A549 (cell line): ENCODE measurements around the gene DCAKD. TPM values are rescaled to one million over a fixed set of nuclear protein-coding genes. Genes with fewer than 3 reads are reported as not detected.
A peak's percentile ranks its signal among the peaks of the same experiment; 100 is the strongest.

Source experiments
- ATAC-seq, 2 experiments: fragments of 200-7000 bp in 1 of 2; fragments of >200 bp in 1 of 2; cut with Nextera tagmentation in 1 of 2; cut with Tn5 transposase in 1 of 2; 3 replicates each; pipeline versions ENCODE4 v1.8.0 to v1.9.1; 2018 to 2020; ENCODE audit warnings: mild to moderate bottlenecking in 1 of 2, moderate library complexity in 1 of 2
- CTCF ChIA-PET: fragments of 300-600 bp; sonication (Branson Sonifier 250); formaldehyde crosslinking; extraction: SDS; loops from one replicate; lab custom pipeline; 2021; ENCODE audit warnings: antibody characterized with exemption, inconsistent platforms; lab: Yijun Ruan, JAX
- POLR2A ChIA-PET: fragments of 350-600 bp; formaldehyde crosslinking; extraction: SDS; loops from one replicate; lab custom pipeline; 2021; ENCODE audit warnings: antibody characterized with exemption, inconsistent platforms; lab: Yijun Ruan, JAX
- DNase-seq, 2 experiments: peaks; one replicate each; pipeline versions ENCODE4 v3.0.0 to v3.0.0-alpha.2; 2011 to 2016; ENCODE audit warnings: low read depth in 1 of 2, low spot score in 1 of 2
- FAIRE-seq: peaks from 2 replicates; lab custom pipeline; 2011; peaks lifted over from hg19 to GRCh38; lab: Jason Lieb, UNC
- H3K27ac ChIP-seq, 2 experiments: fragments of >200 bp; sonication (Bioruptor Twin); formaldehyde crosslinking; 3 replicates each; pipeline ENCODE4 v1.5.1; 2016 to 2017
- H3K4me1 ChIP-seq: fragments of >200 bp; sonication (Bioruptor Twin); formaldehyde crosslinking; 3 replicates; pipeline ENCODE4 v1.6.1; 2016
- H3K4me2 ChIP-seq: fragments of >200 bp; sonication (Bioruptor Twin); formaldehyde crosslinking; 3 replicates; pipeline ENCODE4 v1.6.1; 2016
- H3K4me3 ChIP-seq: fragments of >200 bp; sonication (Bioruptor Twin); formaldehyde crosslinking; 3 replicates; pipeline ENCODE4 v1.5.1; 2016
- H3K9me3 ChIP-seq: fragments of >200 bp; sonication (Bioruptor Twin); formaldehyde crosslinking; 3 replicates; pipeline ENCODE4 v1.6.1; 2016
- BHLHE40 ChIP-seq: IDR thresholded peaks from 2 replicates; pipeline ENCODE4 v1.6.1; 2012; ENCODE audit warnings: low read depth, low read length, inconsistent platforms
- CBX2 ChIP-seq: fragments of 200-600 bp; sonication (generic); IDR thresholded peaks from 2 replicates; pipeline ENCODE4 v1.6.1; 2016; ENCODE audit warnings: low read depth, mild to moderate bottlenecking, borderline replicate concordance
- CTCF ChIP-seq: fragments of >200 bp; sonication (Bioruptor Twin); formaldehyde crosslinking; IDR thresholded peaks from 3 replicates; pipeline ENCODE4 v1.5.1; 2016
- EHF ChIP-seq: fragments of 250-450 bp; sonication (Bioruptor Pico); IDR thresholded peaks from 2 replicates; pipeline ENCODE4 v1.5.0; 2020; ENCODE audit warnings: mild to moderate bottlenecking
- FOXS1 ChIP-seq: fragments of 250-450 bp; sonication (Bioruptor Pico); IDR thresholded peaks from 2 replicates; pipeline ENCODE4 v1.5.0; 2020; ENCODE audit warnings: mild to moderate bottlenecking, moderate library complexity
- GATA3 ChIP-seq: IDR thresholded peaks from 2 replicates; pipeline ENCODE4 v1.6.1; 2012; ENCODE audit warnings: borderline replicate concordance
- HDAC2 ChIP-seq: fragments of 200-600 bp; sonication (generic); IDR thresholded peaks from 2 replicates; pipeline ENCODE4 v1.6.1; 2016
- HEYL ChIP-seq: fragments of 250-450 bp; sonication (Bioruptor Pico); IDR thresholded peaks from 2 replicates; pipeline ENCODE4 v1.8.0; 2021; ENCODE audit warnings: mild to moderate bottlenecking, moderate library complexity
- HOXB13 ChIP-seq: fragments of 250-450 bp; sonication (Bioruptor Pico); IDR thresholded peaks from 2 replicates; pipeline ENCODE4 v1.5.0; 2020; ENCODE audit warnings: low read depth, mild to moderate bottlenecking, moderate library complexity
- HOXB5 ChIP-seq: fragments of 250-450 bp; sonication (Bioruptor Pico); IDR thresholded peaks from 2 replicates; pipeline ENCODE4 v1.5.0; 2020; ENCODE audit warnings: mild to moderate bottlenecking, moderate library complexity
- JUN ChIP-seq, 2 experiments: fragments of >200 bp; sonication (Bioruptor Twin); formaldehyde crosslinking; IDR thresholded peaks; 2 replicates in 1 of 2; 3 replicates in 1 of 2; pipeline ENCODE4 v1.6.1; 2016 to 2017
- KDM5A ChIP-seq: fragments of 200-600 bp; sonication (generic); IDR thresholded peaks from 2 replicates; pipeline ENCODE4 v1.6.1; 2016; ENCODE audit warnings: antibody characterized with exemption, mild to moderate bottlenecking
- MAFK ChIP-seq: fragments of 450-650 bp; IDR thresholded peaks from 2 replicates; pipeline ENCODE4 v1.6.1; 2014; ENCODE audit not compliant: partially characterized antibody
- MAX ChIP-seq: IDR thresholded peaks from 2 replicates; pipeline ENCODE4 v1.6.1; 2012
- MAZ ChIP-seq: fragments of 150-350 bp; IDR thresholded peaks from 2 replicates; pipeline ENCODE4 v1.6.1; 2014; ENCODE audit warnings: antibody characterized with exemption, low read depth, low read length, borderline replicate concordance
- MYC ChIP-seq: IDR thresholded peaks from 2 replicates; pipeline ENCODE4 v1.6.1; 2012; ENCODE audit warnings: mild to moderate bottlenecking, inconsistent platforms, low read length, improper control_type of control experiment, borderline replicate concordance
- NFE2L2 ChIP-seq: fragments of 150-350 bp; conservative IDR thresholded peaks from 2 replicates; pipeline ENCODE4 v1.6.1; 2014; ENCODE audit warnings: low read length
- NPAS2 ChIP-seq: fragments of 250-450 bp; sonication (Bioruptor Pico); IDR thresholded peaks from 2 replicates; pipeline ENCODE4 v1.8.0; 2022; ENCODE audit warnings: mild to moderate bottlenecking, moderate library complexity, borderline replicate concordance
- NR3C1 ChIP-seq: fragments of >200 bp; sonication (Bioruptor Twin); formaldehyde crosslinking; IDR thresholded peaks from 3 replicates; pipeline ENCODE4 v1.6.1; 2017
- RCOR1 ChIP-seq: fragments of 150-350 bp; IDR thresholded peaks from 2 replicates; pipeline ENCODE4 v1.6.1; 2014; ENCODE audit warnings: antibody characterized with exemption, low read length, low read depth
- RNF2 ChIP-seq: fragments of 200-600 bp; sonication (generic); IDR thresholded peaks from 2 replicates; pipeline ENCODE4 v1.6.1; 2016; ENCODE audit warnings: low read depth, mild to moderate bottlenecking, antibody characterized with exemption, moderate library complexity, borderline replicate concordance
- SREBF2 ChIP-seq: fragments of 450-650 bp; IDR thresholded peaks from 2 replicates; pipeline ENCODE4 v1.6.1; 2014; ENCODE audit warnings: mild to moderate bottlenecking, moderate library complexity
- TFCP2L1 ChIP-seq: fragments of 250-450 bp; sonication (Bioruptor Pico); IDR thresholded peaks from 2 replicates; pipeline ENCODE4 v1.5.0; 2021; ENCODE audit warnings: mild to moderate bottlenecking
- TP53 ChIP-seq: fragments of 250-450 bp; sonication (Bioruptor Pico); IDR thresholded peaks from 2 replicates; pipeline ENCODE4 v1.5.0; 2021; ENCODE audit warnings: mild to moderate bottlenecking, moderate library complexity
- USF2 ChIP-seq: fragments of 450-650 bp; IDR thresholded peaks from 2 replicates; pipeline ENCODE4 v1.6.1; 2014; ENCODE audit warnings: antibody characterized with exemption
- ZFP36 ChIP-seq: fragments of 450-650 bp; IDR thresholded peaks from 2 replicates; pipeline ENCODE4 v1.6.1; 2014; ENCODE audit warnings: borderline replicate concordance; ENCODE audit not compliant: partially characterized antibody
- ZNF302 ChIP-seq: fragments of 250-450 bp; sonication (Bioruptor Pico); IDR thresholded peaks from 2 replicates; pipeline ENCODE4 v1.9.0; 2021; ENCODE audit warnings: inconsistent platforms, mild to moderate bottlenecking, moderate library complexity
- WGBS: methylation state at CpG from one replicate; pipeline ENCODE4 v1.1.6; 2017; ENCODE audit errors: missing lambda C conversion rate; 5-methylcytosine and 5-hydroxymethylcytosine counted together
- polyA plus RNA-seq, 4 experiments: library from polyadenylated mRNA; depleted of rRNA in 3 of 4; stranded (reverse); fragments of >200 nt; fragmentation: RNase III in 1 of 4; extraction: RNeasy Plus Mini Kit Qiagen cat#74134 plus additional on column Dnase treatment in 1 of 4; gene quantifications; 2 replicates in 3 of 4; 3 replicates in 1 of 4; pipeline ENCODE4 v1.2.3, GENCODE V29; 2011 to 2017
- TF ChIP-seq, protein P1 (sequence below): fragments of 200-600 bp; sonication (generic); IDR thresholded peaks from 2 replicates; pipeline ENCODE4 v1.6.1; 2016; ENCODE audit warnings: antibody characterized with exemption, mild to moderate bottlenecking, moderate library complexity
- TF ChIP-seq, protein P2 (sequence below): fragments of 250-450 bp; sonication (Bioruptor Pico); IDR thresholded peaks from 2 replicates; pipeline ENCODE4 v1.5.0; 2020; ENCODE audit warnings: low read depth, mild to moderate bottlenecking, moderate library complexity

The DCAKD gene
- polyA plus RNA-seq, 2 of the 4 experiments (the other 2 are of a cell fraction) = 18.7 to 21.4 TPM

DNA sequence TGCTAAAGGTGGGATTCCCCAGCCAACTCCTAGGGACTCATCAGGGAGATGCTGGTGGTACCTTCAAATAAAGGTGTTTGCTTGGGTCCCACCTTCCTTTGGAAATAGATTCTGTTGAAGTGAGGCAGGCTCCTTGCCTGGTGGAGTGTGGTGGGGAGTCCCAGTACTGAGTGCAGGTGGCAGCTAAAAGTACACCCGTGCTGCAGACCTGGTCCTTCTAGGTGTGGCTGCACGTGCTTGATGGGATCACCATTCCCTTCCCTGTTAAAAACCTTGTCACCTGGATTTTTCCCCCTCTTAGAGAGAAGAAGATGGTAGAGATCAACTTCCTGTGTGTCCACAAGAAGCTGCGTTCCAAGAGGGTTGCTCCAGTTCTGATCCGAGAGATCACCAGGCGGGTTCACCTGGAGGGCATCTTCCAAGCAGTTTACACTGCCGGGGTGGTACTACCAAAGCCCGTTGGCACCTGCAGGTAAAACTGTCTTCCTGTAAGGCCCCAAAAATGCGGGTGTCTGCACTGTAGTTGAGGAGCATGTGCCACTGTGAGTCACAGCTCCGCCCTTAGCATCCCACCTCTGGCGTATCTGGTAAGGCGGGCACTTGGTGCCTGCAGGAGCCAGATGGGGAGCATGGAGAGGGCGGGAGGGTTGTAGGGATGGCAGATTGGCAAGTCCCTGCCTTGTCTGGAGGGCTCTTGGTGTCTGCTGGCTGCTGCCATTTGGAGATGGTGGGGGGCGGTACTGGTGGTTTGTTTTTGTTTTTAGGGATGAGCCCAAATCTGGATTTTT lies 46.8 kb upstream of the DCAKD start:
- peak in 1 of 2 experiments; percentile 8; a peak in 1 of 6 replicates for ATAC-seq
- no peak overlapping the region for H3K4me2 ChIP-seq
- peaks cover 19% of the 10 kb centered on the region for H3K4me1 ChIP-seq
- TF ChIP-seq HEYL (CRISPR knock-in tag) (no peak), RCOR1 (no peak), NFE2L2 (no peak), JUN (IDR thresholded peaks at IDR 0.05) (no peak), MAFK (no peak), HOXB5 (CRISPR knock-in tag) (no peak), EHF (no peak), GATA3 (no peak), TP53 (CRISPR knock-in tag) (no peak), KDM5A (no peak), TFCP2L1 (CRISPR knock-in tag) (no peak), ZNF302 (CRISPR knock-in tag) (no peak)
- TF ChIP-seq, protein P1, sequence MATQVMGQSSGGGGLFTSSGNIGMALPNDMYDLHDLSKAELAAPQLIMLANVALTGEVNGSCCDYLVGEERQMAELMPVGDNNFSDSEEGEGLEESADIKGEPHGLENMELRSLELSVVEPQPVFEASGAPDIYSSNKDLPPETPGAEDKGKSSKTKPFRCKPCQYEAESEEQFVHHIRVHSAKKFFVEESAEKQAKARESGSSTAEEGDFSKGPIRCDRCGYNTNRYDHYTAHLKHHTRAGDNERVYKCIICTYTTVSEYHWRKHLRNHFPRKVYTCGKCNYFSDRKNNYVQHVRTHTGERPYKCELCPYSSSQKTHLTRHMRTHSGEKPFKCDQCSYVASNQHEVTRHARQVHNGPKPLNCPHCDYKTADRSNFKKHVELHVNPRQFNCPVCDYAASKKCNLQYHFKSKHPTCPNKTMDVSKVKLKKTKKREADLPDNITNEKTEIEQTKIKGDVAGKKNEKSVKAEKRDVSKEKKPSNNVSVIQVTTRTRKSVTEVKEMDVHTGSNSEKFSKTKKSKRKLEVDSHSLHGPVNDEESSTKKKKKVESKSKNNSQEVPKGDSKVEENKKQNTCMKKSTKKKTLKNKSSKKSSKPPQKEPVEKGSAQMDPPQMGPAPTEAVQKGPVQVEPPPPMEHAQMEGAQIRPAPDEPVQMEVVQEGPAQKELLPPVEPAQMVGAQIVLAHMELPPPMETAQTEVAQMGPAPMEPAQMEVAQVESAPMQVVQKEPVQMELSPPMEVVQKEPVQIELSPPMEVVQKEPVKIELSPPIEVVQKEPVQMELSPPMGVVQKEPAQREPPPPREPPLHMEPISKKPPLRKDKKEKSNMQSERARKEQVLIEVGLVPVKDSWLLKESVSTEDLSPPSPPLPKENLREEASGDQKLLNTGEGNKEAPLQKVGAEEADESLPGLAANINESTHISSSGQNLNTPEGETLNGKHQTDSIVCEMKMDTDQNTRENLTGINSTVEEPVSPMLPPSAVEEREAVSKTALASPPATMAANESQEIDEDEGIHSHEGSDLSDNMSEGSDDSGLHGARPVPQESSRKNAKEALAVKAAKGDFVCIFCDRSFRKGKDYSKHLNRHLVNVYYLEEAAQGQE = no peak
- TF ChIP-seq, all 56 proteins: peak for 0
- FAIRE-seq (no peak), DNase-seq (no peak)
- Histone ChIP-seq H3K27ac (0 out of 6 replicates have a peak overlapping the region, but pooled peaks of 1 of the 2 experiments have one; percentile 4), H3K9me3 (no peaks in the 10 kb centered on the region), H3K4me3 (no peak overlapping the region)
- POLR2A ChIA-PET = interaction anchor here (0.6 to 2.0 kb wide), 4 partner anchors 11 to 50 kb away, joined by 4 to 9 read pairs (median 7); partner anchors contain the start of genes HEXIM1 and NMT1
- CTCF ChIA-PET = interaction anchor here (0.6 to 30.6 kb wide), 61 partner anchors 6 to 362 kb away, joined by 3 to 742 read pairs (median 6); partner anchors contain the start of genes ACBD4, EFTUD2, NMT1 and PLCD3
- 89% methylated on average over 13 of the region's 13 CpGs for WGBS

DNA sequence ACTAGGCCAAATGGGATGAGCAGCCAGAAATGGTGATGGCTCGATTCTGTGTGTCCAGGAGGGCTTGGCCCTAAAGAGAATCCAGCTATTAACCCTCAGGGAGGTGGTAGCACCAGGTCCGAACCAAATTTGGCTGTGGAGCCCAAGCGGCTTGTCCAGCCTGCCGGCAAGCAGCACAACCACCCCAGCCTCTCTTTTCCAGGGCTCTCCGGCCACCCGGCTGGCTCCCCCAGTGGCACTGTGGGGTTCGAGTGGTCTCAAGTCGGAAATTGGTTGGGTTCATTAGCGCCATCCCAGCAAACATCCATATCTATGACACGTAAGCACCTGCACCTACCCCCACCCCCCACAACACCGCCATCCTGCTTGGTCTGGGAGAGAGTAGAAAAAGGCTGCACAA lies 45.5 kb upstream of the DCAKD start:
- no peak overlapping the region for H3K4me2 ChIP-seq
- DNase-seq (no peak), FAIRE-seq (no peak), ATAC-seq (no peak)
- ChIA-PET POLR2A (interaction anchor here (1.0 kb wide), 1 partner anchor 36 kb away, joined by 4 read pairs; the partner anchor contains the start of gene NMT1), CTCF (interaction anchor here (0.6 to 30.6 kb wide), 28 partner anchors 7 to 349 kb away, joined by 3 to 742 read pairs (median 10); partner anchors contain the start of genes ACBD4, NMT1 and PLCD3)
- H3K4me1 ChIP-seq = peaks cover 32% of the 10 kb centered on the region
- no peaks in the 10 kb centered on the region for H3K9me3 ChIP-seq
- no peak overlapping the region for H3K27ac ChIP-seq
- 90% methylated on average over 11 of the region's 11 CpGs for WGBS
- TF ChIP-seq RNF2 (no peak), HOXB5 (CRISPR knock-in tag) (no peak), BHLHE40 (no peak), NPAS2 (CRISPR knock-in tag) (no peak), HDAC2 (no peak), MAX (no peak), HOXB13 (CRISPR knock-in tag) (no peak), ZFP36 (no peak), CTCF (no peak), CBX2 (no peak), MAZ (no peak), MAFK (no peak), USF2 (no peak), SREBF2 (no peak), ZNF302 (CRISPR knock-in tag) (no peak), NR3C1 (no peak), RCOR1 (no peak), MYC (no peak), FOXS1 (no peak)
- TF ChIP-seq, protein P2, sequence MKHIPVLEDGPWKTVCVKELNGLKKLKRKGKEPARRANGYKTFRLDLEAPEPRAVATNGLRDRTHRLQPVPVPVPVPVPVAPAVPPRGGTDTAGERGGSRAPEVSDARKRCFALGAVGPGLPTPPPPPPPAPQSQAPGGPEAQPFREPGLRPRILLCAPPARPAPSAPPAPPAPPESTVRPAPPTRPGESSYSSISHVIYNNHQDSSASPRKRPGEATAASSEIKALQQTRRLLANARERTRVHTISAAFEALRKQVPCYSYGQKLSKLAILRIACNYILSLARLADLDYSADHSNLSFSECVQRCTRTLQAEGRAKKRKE (CRISPR knock-in tag) = no peak
- no peak overlapping the region for H3K4me3 ChIP-seq
